Neural cell (in vitro differentiated cells): ENCODE results near the gene GGCX. TPM values are rescaled to one million over a fixed set of nuclear protein-coding genes. Genes with fewer than 3 reads are reported as not detected.

Experiments
- H2AFZ ChIP-seq: fragments of 200-600, 300-800 bp; sonication (generic), shearing (Covaris generic); 2 replicates; pipeline ENCODE4 v1.6.0; 2014; ENCODE audit warnings: low read depth, mild to moderate bottlenecking, antibody characterized with exemption, low read length, moderate library complexity
- H3F3A ChIP-seq: fragments of 200-600 bp; shearing (Covaris generic); 2 replicates; pipeline ENCODE4 v1.6.1; 2016; ENCODE audit warnings: mild to moderate bottlenecking, moderate library complexity, mixed read lengths, antibody characterized with exemption, low read length; ENCODE audit not compliant: insufficient read depth, poor library complexity, severe bottlenecking
- H3K27ac ChIP-seq: fragments of 200-600, 300-800 bp; sonication (generic), shearing (Covaris generic); 2 replicates; pipeline ENCODE4 v1.5.1; 2014; ENCODE audit warnings: mild to moderate bottlenecking, low read length, moderate library complexity
- H3K27me3 ChIP-seq: fragments of 300-800, 200-600 bp; sonication (generic), shearing (Covaris generic); 2 replicates; pipeline ENCODE4 v1.6.0; 2014; ENCODE audit warnings: mild to moderate bottlenecking, low read depth, low read length, moderate library complexity; ENCODE audit not compliant: insufficient read depth
- H3K36me3 ChIP-seq: fragments of 300-800, 200-600 bp; sonication (generic), shearing (Covaris generic); 2 replicates; pipeline ENCODE4 v1.5.1; 2014; ENCODE audit warnings: mild to moderate bottlenecking, antibody characterized with exemption, low read length, moderate library complexity; ENCODE audit not compliant: insufficient read depth
- H3K4me2 ChIP-seq: fragments of 300-800, 200-600 bp; sonication (generic), shearing (Covaris generic); 2 replicates; pipeline ENCODE4 v1.6.0; 2014; ENCODE audit warnings: mild to moderate bottlenecking, low read length
- H3K4me3 ChIP-seq: fragments of 300-800, 200-600 bp; sonication (generic), shearing (Covaris generic); 2 replicates; pipeline ENCODE4 v1.5.1; 2014; ENCODE audit warnings: mild to moderate bottlenecking, low read length, moderate library complexity
- H3K79me2 ChIP-seq: fragments of 200-600 bp; shearing (Covaris generic); replicated peaks from 2 replicates; pipeline ENCODE4 v1.6.0; 2014; ENCODE audit warnings: mild to moderate bottlenecking, low read length, moderate library complexity; ENCODE audit not compliant: insufficient read depth
- H3K9ac ChIP-seq: fragments of 300-800, 200-600 bp; sonication (generic), shearing (Covaris generic); 2 replicates; pipeline ENCODE4 v1.6.1; 2016; ENCODE audit warnings: mild to moderate bottlenecking, low read length, mixed read lengths
- H3K9me2 ChIP-seq: fragments of 200-600 bp; shearing (Covaris generic); 2 replicates; pipeline ENCODE4 v1.6.1; 2016; ENCODE audit warnings: mild to moderate bottlenecking, low read length, mixed read lengths; ENCODE audit not compliant: insufficient read depth
- H3K9me3 ChIP-seq: fragments of 200-600, 300-800 bp; sonication (generic), shearing (Covaris generic); 2 replicates; pipeline ENCODE4 v1.6.1; 2016; ENCODE audit warnings: mild to moderate bottlenecking, mixed run types, low read length, moderate library complexity, mixed read lengths
- H4K20me1 ChIP-seq: fragments of 200-600 bp; shearing (Covaris generic); 2 replicates; pipeline ENCODE4 v1.6.1; 2016; ENCODE audit warnings: mild to moderate bottlenecking, mixed run types; ENCODE audit not compliant: insufficient read depth
- EP300 ChIP-seq: fragments of 450-650 bp; conservative IDR thresholded peaks from 2 replicates; pipeline ENCODE4 v1.6.1; 2014; ENCODE audit warnings: antibody characterized with exemption, mild to moderate bottlenecking, moderate library complexity; ENCODE audit not compliant: poor library complexity, severe bottlenecking
- EZH2 ChIP-seq: fragments of 200-600, 300-800 bp; shearing (Covaris generic), sonication (generic); IDR thresholded peaks from 2 replicates; pipeline ENCODE4 v1.6.1; 2014; ENCODE audit warnings: antibody characterized with exemption, low read length, borderline replicate concordance, mild to moderate bottlenecking; ENCODE audit not compliant: insufficient read depth, poor library complexity, severe bottlenecking
- MXI1 ChIP-seq: fragments of 450-650 bp; conservative IDR thresholded peaks from 2 replicates; pipeline ENCODE4 v1.6.1; 2014; ENCODE audit warnings: antibody characterized with exemption, mild to moderate bottlenecking; ENCODE audit not compliant: poor library complexity, severe bottlenecking
- POLR2AphosphoS5 ChIP-seq: IDR thresholded peaks from 2 replicates; pipeline ENCODE4 v1.6.1; 2012
- RAD21 ChIP-seq: fragments of 450-650 bp; conservative IDR thresholded peaks from 2 replicates; pipeline ENCODE4 v1.6.1; 2014; ENCODE audit warnings: antibody characterized with exemption, mild to moderate bottlenecking, moderate library complexity
- SMC3 ChIP-seq: fragments of 450-650 bp; conservative IDR thresholded peaks from 2 replicates; pipeline ENCODE4 v1.6.1; 2014; ENCODE audit warnings: antibody characterized with exemption, mild to moderate bottlenecking, moderate library complexity; ENCODE audit not compliant: poor library complexity
- TAF1 ChIP-seq: IDR thresholded peaks from 2 replicates; pipeline ENCODE4 v1.6.1; 2012; ENCODE audit warnings: low read depth
- polyA plus RNA-seq: library from polyadenylated mRNA; depleted of rRNA; stranded (reverse); fragments of >200 nt; gene quantifications from 2 replicates; pipeline ENCODE4 v1.2.3, GENCODE V29; 2014
- TF ChIP-seq, protein P1 (sequence below): IDR thresholded peaks from 2 replicates; pipeline ENCODE4 v1.6.1; 2012; ENCODE audit warnings: borderline replicate concordance
- TF ChIP-seq, protein P2 (sequence below): fragments of 450-650 bp; IDR thresholded peaks from 2 replicates; pipeline ENCODE4 v1.5.1; 2014; ENCODE audit warnings: antibody characterized with exemption, mild to moderate bottlenecking, moderate library complexity; ENCODE audit not compliant: poor library complexity, severe bottlenecking

The GGCX gene
- polyA plus RNA-seq, 1 donor from 2014 or later = 41.4 TPM

DNA sequence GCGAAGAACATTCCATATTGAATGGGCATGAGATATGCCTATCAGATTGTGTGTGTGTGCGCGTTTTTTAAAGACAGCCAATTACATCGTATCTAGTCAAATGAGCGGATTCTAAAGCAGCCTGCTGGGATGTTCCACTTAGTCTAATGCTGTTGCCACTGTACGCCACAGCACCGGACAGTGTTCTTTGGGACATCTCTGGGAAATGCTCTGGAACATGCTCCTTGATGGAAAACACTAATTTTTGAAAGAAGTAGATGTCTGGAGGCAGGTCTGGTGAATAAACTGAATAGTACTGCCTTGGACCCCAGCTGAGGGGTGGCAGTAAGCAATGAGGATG lies 44.8 kb upstream of the GGCX start:
- no peak overlapping the region for H3K4me3 ChIP-seq
- no peaks in the 10 kb centered on the region for H3K9me2 ChIP-seq
- H3K27me3 ChIP-seq = no peaks in the 10 kb centered on the region
- peaks cover 2% of the 10 kb centered on the region for H3K79me2 ChIP-seq
- H4K20me1 ChIP-seq = no peaks in the 10 kb centered on the region
- H2AFZ ChIP-seq = no peak overlapping the region
- H3K27ac ChIP-seq = no peak overlapping the region
- no peaks in the 10 kb centered on the region for H3F3A ChIP-seq
- peaks cover 7% of the 10 kb centered on the region for H3K36me3 ChIP-seq
- no peak overlapping the region for H3K9ac ChIP-seq
- no peak overlapping the region for H3K4me2 ChIP-seq
- H3K9me3 ChIP-seq = no peaks in the 10 kb centered on the region
- no peak for TF ChIP-seq EZH2
- TF ChIP-seq SMC3 = no peak
- no peak for TF ChIP-seq EP300
- no peak for TF ChIP-seq TAF1
- TF ChIP-seq, protein P1, sequence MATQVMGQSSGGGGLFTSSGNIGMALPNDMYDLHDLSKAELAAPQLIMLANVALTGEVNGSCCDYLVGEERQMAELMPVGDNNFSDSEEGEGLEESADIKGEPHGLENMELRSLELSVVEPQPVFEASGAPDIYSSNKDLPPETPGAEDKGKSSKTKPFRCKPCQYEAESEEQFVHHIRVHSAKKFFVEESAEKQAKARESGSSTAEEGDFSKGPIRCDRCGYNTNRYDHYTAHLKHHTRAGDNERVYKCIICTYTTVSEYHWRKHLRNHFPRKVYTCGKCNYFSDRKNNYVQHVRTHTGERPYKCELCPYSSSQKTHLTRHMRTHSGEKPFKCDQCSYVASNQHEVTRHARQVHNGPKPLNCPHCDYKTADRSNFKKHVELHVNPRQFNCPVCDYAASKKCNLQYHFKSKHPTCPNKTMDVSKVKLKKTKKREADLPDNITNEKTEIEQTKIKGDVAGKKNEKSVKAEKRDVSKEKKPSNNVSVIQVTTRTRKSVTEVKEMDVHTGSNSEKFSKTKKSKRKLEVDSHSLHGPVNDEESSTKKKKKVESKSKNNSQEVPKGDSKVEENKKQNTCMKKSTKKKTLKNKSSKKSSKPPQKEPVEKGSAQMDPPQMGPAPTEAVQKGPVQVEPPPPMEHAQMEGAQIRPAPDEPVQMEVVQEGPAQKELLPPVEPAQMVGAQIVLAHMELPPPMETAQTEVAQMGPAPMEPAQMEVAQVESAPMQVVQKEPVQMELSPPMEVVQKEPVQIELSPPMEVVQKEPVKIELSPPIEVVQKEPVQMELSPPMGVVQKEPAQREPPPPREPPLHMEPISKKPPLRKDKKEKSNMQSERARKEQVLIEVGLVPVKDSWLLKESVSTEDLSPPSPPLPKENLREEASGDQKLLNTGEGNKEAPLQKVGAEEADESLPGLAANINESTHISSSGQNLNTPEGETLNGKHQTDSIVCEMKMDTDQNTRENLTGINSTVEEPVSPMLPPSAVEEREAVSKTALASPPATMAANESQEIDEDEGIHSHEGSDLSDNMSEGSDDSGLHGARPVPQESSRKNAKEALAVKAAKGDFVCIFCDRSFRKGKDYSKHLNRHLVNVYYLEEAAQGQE = no peak
- no peak for TF ChIP-seq RAD21
- TF ChIP-seq MXI1 = no peak
- no peak for TF ChIP-seq POLR2AphosphoS5
- TF ChIP-seq, protein P2, sequence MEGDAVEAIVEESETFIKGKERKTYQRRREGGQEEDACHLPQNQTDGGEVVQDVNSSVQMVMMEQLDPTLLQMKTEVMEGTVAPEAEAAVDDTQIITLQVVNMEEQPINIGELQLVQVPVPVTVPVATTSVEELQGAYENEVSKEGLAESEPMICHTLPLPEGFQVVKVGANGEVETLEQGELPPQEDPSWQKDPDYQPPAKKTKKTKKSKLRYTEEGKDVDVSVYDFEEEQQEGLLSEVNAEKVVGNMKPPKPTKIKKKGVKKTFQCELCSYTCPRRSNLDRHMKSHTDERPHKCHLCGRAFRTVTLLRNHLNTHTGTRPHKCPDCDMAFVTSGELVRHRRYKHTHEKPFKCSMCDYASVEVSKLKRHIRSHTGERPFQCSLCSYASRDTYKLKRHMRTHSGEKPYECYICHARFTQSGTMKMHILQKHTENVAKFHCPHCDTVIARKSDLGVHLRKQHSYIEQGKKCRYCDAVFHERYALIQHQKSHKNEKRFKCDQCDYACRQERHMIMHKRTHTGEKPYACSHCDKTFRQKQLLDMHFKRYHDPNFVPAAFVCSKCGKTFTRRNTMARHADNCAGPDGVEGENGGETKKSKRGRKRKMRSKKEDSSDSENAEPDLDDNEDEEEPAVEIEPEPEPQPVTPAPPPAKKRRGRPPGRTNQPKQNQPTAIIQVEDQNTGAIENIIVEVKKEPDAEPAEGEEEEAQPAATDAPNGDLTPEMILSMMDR = no peak

DNA sequence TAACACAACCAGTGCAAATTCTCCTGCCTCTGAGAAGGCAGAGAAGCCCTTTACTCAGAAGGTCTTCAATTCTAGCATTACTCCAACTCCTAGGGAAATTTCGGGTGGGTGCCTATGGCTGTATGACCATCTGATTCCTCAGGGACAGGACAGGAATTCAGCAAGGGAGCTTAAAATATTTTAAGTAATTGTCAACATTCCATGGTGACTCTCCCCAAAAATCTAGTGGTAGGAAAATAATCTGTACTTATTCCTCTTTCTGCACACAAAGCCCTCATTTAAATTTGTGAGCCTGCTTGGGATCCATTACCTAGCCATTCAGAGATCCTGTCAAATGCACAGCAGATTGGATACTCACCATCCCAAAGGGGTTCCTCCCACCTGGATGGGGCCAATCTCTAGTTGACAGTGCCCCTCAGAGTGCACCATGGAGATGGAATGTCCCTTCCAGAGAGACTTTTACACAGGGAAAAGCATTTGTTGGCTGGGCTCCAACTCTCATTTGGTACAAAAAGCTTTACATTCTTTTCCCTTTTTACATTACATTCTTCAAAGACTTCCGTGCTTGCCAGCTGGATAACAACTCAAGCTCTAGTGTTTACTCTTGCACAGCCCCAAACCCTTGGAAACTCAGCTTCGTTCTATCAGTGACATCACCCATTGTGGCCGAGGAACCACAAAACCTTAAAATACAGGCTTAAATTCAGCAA lies 44.3 kb upstream of the GGCX start:
- Histone ChIP-seq H3K4me2 (no peak overlapping the region), H3K9me2 (no peaks in the 10 kb centered on the region), H3K79me2 (no peaks in the 10 kb centered on the region), H3K27ac (no peak overlapping the region), H3K27me3 (no peaks in the 10 kb centered on the region), H3K9ac (no peak overlapping the region), H3K4me3 (no peak overlapping the region), H3K36me3 (peaks cover 7% of the 10 kb centered on the region), H3F3A (no peaks in the 10 kb centered on the region), H3K9me3 (no peaks in the 10 kb centered on the region), H2AFZ (no peak overlapping the region), H4K20me1 (no peaks in the 10 kb centered on the region)
- no peak for TF ChIP-seq RAD21
- TF ChIP-seq MXI1 = no peak
- no peak for TF ChIP-seq TAF1
- no peak for TF ChIP-seq SMC3
- TF ChIP-seq EP300 = no peak
- TF ChIP-seq, protein P2 = no peak
- TF ChIP-seq, protein P1 = no peak
- TF ChIP-seq EZH2 = no peak
- TF ChIP-seq POLR2AphosphoS5 = no peak
